Prostate gland (tissue), 2 donors: ENCODE results near the gene RSU1.

Experiments
- POLR2AphosphoS5 ChIP-seq: sonication (generic); formaldehyde crosslinking; IDR thresholded peaks from one replicate; pipeline ENCODE4 v1.6.1; 2017; ENCODE audit warnings: antibody characterized with exemption
- TF ChIP-seq, protein P1 (sequence below), 4 experiments: fragments of 200-600 bp in 2 of 4; fragments of 450-650 bp in 2 of 4; sonication (generic) in 2 of 4; IDR thresholded peaks; 1 replicate in 3 of 4; 2 replicates in 1 of 4; pipeline ENCODE4 v1.5.1; 2016 to 2019; ENCODE audit warnings: antibody characterized with exemption in 4 of 4, mild to moderate bottlenecking in 2 of 4, moderate library complexity in 2 of 4

- TF ChIP-seq POLR2AphosphoS5, result no peak
- TF ChIP-seq, protein P1, sequence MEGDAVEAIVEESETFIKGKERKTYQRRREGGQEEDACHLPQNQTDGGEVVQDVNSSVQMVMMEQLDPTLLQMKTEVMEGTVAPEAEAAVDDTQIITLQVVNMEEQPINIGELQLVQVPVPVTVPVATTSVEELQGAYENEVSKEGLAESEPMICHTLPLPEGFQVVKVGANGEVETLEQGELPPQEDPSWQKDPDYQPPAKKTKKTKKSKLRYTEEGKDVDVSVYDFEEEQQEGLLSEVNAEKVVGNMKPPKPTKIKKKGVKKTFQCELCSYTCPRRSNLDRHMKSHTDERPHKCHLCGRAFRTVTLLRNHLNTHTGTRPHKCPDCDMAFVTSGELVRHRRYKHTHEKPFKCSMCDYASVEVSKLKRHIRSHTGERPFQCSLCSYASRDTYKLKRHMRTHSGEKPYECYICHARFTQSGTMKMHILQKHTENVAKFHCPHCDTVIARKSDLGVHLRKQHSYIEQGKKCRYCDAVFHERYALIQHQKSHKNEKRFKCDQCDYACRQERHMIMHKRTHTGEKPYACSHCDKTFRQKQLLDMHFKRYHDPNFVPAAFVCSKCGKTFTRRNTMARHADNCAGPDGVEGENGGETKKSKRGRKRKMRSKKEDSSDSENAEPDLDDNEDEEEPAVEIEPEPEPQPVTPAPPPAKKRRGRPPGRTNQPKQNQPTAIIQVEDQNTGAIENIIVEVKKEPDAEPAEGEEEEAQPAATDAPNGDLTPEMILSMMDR (IDR thresholded peaks at IDR 0.05), result no peak
Observed at GRCh38 chr10:16735671-16736070, 81.6 kb downstream of the RSU1 start.
